Activated CD4-positive, alpha-beta T cell treated with anti-CD3 and anti-CD28 coated beads, Interleukin-2, amount 50 U/mL, for 4 hours (primary cell): ENCODE data around the gene USP47.
"Not testable (repeated sequence)": the region's sequence is repeated elsewhere in the genome, so short reads cannot be mapped to it uniquely, and the experiment has no call there.

ENCODE experiments used
- DNase-seq, 2 experiments: peaks; one replicate each; pipeline ENCODE4 v3.0.0-alpha.2; 2020

The USP47 gene

GRCh38 chr11:11826260-11826659 lies 15.5 kb upstream of the USP47 start:
- DNase-seq, result no peak

GRCh38 chr11:11827272-11827671 lies 14.5 kb upstream of the USP47 start:
- DNase-seq, result no peak

- not testable (repeated sequence) for DNase-seq
Measured at GRCh38 chr11:11831406-11831805, 10.4 kb upstream of the USP47 start.

GRCh38 chr11:11836676-11837231 lies 5.0 kb upstream of the USP47 start:
- DNase-seq, result no peak

GRCh38 chr11:11839718-11840117 lies 2.1 kb upstream of the USP47 start:
- no peak for DNase-seq

- no peak for DNase-seq
Measured at GRCh38 chr11:11841116-11841722, 553 bp upstream of the USP47 start.

- DNase-seq, result peak; percentile 42 to 47
Measured at GRCh38 chr11:11842421-11843008, 743 bp downstream of the USP47 start.

GRCh38 chr11:11843211-11843621 lies 1.4 kb downstream of the USP47 start:
- no peak for DNase-seq

GRCh38 chr11:11843642-11844041 lies 1.9 kb downstream of the USP47 start:
- no peak for DNase-seq

GRCh38 chr11:11844272-11844671 lies 2.5 kb downstream of the USP47 start:
- no peak for DNase-seq

GRCh38 chr11:11845071-11845470 lies 3.3 kb downstream of the USP47 start:
- DNase-seq, result no peak

GRCh38 chr11:11845551-11845950 lies 3.8 kb downstream of the USP47 start:
- DNase-seq, result no peak

- no peak for DNase-seq
Measured at GRCh38 chr11:11847082-11847481, 5.3 kb downstream of the USP47 start.

- DNase-seq, result peak; percentile 47 to 53
Measured at GRCh38 chr11:11848891-11849746, 7.3 kb downstream of the USP47 start.

GRCh38 chr11:11850668-11851067 lies 8.9 kb downstream of the USP47 start:
- DNase-seq, result no peak

- no peak for DNase-seq
Measured at GRCh38 chr11:11856638-11857037, 14.9 kb downstream of the USP47 start.

GRCh38 chr11:11857769-11858168 lies 16.0 kb downstream of the USP47 start:
- no peak for DNase-seq

GRCh38 chr11:11858676-11859075 lies 16.9 kb downstream of the USP47 start:
- DNase-seq, result no peak

GRCh38 chr11:11860103-11860979 lies 18.6 kb downstream of the USP47 start:
- DNase-seq, result no peak

- no peak for DNase-seq
Measured at GRCh38 chr11:11862999-11863398, 21.2 kb downstream of the USP47 start.

- no peak for DNase-seq
Measured at GRCh38 chr11:11864332-11864731, 22.6 kb downstream of the USP47 start.

GRCh38 chr11:11864803-11865202 lies 23.0 kb downstream of the USP47 start:
- DNase-seq, result no peak

- no peak for DNase-seq
Measured at GRCh38 chr11:11865449-11865848, 23.7 kb downstream of the USP47 start.
